NCI-H1417 (cell line): ENCODE measurements around the gene MVB12B.
"Not testable (repeated sequence)": the region's sequence is repeated elsewhere in the genome, so short reads cannot be mapped to it uniquely, and the experiment has no call there.

ENCODE experiments used
- DNase-seq, 3 experiments: peaks; one replicate each; lab custom pipeline; 2025; lab: John Stamatoyannopoulos, UW

MVB12B gene

DNA sequence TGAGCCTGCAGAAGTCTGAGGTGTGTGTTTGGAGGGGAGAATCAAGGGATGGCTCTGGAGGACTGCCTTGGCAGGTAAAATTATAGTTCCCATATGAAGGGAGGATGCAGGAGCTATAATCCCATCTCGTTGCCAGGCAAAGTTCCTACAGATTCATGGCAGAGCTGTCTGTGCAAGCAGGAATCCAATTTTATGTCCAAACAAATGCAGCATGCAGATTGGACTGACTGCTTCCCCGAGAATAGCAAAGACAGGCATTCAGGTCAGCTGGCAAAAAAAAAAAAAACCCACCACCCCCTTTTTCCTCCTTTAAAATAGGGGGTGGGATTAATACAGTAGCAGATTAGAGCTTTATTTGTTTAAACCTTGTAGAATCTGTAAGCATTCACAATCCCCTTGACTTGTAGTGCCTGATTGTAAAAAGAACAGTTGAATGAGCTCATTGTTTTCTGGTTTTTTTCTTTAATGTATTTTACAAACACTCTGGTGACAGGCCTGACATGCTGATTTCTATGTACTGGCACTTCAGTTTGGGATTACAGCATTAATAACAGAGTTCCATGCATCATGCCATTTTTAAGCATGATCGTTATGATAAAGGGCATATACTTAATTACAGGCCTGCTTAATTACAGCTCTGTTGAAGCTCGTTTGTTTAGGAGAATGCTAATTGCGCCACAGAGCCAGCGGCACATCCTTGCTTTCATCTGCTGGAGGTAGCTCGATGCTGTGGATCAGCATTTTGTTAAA, 145.7 kb downstream of the MVB12B start:
- peak in 2 of 3 experiments; percentile 65 to 95 for DNase-seq

DNA sequence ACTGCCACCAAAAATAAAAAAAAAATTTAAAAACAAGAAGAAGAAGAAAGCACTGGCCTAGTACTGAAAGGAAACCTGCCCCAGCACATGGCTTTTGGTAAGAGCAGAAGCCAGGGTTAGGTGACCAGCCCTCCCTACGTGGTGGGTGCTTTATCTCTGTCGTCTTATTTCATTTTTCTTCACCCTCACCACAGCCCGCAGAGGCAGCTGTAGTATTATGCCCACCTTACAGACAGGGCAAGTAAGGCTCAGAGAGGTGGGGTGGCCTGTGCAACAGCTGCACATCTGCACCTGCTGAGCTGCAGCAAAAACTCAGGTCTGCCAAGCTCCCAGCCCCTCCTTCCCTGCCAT, 146.3 kb downstream of the MVB12B start:
- no peak for DNase-seq

DNA sequence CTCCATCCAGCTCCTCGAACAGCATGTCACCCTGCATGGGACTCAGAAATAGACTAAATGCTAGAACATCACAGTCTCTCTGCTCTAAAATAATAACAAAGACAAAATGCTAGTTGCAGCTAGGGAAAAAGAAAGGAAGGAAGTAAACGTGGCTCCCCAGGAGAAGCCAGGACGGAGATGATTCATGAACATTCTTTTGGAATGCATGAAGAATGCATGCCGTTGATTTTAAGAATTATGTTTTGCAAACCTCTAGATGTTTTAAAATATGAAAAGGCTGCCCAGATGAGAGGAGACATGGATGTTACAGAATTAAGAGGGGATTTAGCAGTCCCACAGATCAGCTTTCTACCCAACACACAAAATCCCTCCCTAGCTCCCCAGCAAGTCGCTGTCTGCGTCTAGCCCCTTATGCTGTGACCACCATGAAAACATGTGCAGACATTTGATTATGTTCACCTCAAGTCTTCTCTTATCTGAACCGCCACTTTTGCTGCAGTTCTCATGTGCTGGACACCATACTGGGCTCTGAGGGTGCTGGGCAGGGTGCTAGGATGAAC, 147.7 kb downstream of the MVB12B start:
- no peak for DNase-seq

GRCh38 chr9:126474786-126475485, 148.3 kb downstream of the MVB12B start:
- DNase-seq = no peak

GRCh38 chr9:126475933-126476555, 149.4 kb downstream of the MVB12B start:
- DNase-seq = no peak

GRCh38 chr9:126477432-126477831, 150.8 kb downstream of the MVB12B start:
- not testable (repeated sequence) for DNase-seq

GRCh38 chr9:126478216-126478981, 151.8 kb downstream of the MVB12B start:
- no peak for DNase-seq

DNA sequence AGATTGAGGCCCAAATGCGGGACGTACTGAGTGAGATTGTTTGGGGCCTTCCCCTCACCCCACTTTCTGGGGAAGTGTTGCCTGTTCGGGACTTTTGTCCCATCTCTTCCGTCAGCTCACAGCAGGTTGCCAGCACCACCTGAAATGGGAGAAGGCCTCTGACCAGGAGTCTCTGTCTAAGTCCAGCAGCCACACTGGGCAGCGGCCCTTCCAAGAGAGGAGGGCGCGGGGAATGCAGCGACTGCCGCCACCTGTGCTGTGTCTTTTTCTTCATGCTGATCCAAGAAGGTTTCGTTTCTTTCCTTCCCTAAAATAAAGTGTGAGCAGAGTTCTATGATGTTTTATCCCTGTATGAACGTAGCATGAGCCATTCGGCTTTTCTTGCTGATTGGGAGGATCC, 152.9 kb downstream of the MVB12B start:
- DNase-seq = no peak

GRCh38 chr9:126480813-126481212, 154.2 kb downstream of the MVB12B start:
- peak in 1 of 3 experiments; percentile 18 for DNase-seq

GRCh38 chr9:126481862-126482261, 155.2 kb downstream of the MVB12B start:
- DNase-seq = no peak

DNA sequence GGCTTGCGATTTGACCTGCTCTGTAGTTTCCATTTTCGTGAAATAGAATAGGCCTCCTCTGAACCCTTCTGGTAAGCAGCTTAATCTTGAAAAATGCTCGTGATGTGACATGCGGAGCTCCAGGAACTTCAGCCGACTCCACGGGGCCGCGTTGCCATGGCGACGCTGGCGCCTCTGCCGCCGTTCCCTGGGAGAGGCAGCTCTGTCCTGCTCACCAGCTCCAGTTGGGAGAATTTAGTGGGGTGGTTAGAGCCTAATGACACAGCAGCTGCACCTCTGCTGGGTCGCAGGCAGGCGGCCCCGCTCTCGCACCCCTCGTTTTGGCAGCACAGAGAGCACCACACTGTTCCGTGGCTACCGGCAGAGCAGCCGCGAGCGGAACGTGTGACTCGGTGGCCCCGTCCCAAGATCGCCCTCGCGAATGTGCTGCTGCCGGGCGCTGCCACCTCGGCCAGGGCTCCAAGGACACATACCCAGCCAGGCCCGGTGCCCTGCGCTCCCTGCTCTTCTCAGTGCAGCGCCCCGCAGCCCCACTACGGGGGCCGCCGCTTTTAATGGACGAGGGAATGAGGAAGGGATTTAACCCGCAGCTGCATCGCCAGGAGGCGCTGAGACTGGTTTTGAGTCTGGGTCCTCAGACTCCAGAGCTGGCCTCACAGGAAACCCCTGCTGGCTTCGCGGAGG, 155.9 kb downstream of the MVB12B start:
- DNase-seq = peak in 1 of 3 experiments; percentile 22

DNA sequence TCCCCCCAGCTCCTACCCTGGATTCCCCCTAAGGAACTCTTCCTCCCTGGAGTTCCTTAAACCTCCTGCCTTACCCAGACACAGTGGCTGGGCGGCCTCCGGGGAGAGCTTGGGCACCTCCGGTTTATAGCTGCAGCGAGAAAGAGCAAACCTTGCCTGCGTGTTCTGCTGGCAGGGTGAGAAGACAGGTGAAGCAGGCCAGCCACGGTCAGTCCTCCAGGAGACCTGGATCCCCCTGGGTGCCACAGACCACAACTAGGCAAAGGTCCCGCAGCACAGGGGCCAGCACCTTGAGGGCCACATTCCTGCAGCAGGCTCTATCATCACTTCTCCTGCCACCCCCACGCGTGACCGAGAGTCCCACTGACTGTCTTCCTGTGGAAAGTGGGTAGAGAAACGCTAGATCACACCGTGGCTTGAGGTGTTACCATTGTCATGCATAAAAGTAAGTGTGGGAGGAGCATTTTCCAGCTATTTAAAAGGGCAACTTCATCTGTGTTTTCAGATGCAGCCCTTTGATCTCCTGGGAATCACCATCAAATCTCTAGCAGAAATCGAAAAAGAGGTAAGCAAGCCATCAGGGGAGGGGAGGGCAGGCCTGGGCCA, 156.9 kb downstream of the MVB12B start:
- DNase-seq = no peak

DNA sequence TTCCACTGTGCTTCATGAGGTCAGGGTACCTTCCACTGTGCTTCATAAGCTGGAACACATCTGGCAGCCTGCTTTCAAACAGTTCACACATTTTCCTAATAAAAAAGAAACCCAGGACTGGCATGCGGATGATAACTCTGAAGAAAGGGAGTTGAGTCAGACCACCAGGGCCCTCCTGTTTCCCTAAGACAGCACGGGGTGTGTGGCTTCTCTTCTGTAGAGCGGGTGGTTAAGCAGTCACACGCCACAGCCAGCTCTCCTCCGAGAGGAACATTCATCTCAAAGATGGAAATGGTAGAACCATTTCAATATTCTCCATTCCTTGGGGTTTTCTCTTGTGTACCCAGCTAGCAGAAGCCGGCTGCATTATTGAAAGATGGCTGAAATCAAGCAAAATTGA, 159.0 kb downstream of the MVB12B start:
- DNase-seq = no peak

DNA sequence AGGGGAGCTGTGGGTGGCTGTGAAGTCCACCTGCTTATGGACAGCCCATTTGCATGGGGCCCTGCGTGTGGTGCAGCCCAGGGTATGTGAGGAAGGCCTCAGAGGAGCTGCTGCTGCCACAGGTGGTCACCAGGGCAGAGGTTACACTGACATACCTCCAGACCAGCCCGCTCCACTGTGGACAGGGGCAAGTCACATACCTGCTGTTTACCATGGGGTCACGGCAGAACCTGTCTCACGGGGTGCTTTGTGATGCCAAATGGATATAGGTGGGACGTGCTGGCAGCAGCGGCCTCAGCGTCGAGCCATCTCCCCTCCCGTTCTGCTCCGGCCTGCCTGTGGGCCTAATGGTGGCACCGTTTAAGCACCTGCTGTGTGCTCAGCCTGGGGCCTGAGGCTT, 159.6 kb downstream of the MVB12B start:
- no peak for DNase-seq

DNA sequence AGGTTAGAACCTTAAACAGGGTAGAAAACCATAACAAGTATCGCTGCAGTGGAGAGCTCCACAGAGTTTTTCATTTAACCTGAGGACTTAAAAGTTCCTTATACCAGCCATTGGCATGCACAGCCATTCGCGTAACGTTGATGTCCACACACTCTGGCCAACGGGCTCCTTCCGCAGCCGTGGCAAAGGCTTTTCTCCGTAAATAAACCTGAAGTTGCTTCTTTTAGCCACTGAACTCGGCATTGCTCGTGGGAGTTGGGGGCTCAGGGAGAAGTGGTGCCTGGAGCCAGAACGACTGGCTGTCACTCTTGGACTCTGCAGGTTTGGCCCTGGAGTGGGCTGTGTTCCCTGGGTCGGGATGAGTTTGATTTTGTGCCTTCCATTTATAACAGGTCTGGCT, 161.2 kb downstream of the MVB12B start:
- DNase-seq = no peak

GRCh38 chr9:126488310-126488709, 161.7 kb downstream of the MVB12B start:
- no peak for DNase-seq

- no peak for DNase-seq
These were observed 162.3 kb downstream of the MVB12B start for GRCh38 chr9:126488881-126489404.

DNA sequence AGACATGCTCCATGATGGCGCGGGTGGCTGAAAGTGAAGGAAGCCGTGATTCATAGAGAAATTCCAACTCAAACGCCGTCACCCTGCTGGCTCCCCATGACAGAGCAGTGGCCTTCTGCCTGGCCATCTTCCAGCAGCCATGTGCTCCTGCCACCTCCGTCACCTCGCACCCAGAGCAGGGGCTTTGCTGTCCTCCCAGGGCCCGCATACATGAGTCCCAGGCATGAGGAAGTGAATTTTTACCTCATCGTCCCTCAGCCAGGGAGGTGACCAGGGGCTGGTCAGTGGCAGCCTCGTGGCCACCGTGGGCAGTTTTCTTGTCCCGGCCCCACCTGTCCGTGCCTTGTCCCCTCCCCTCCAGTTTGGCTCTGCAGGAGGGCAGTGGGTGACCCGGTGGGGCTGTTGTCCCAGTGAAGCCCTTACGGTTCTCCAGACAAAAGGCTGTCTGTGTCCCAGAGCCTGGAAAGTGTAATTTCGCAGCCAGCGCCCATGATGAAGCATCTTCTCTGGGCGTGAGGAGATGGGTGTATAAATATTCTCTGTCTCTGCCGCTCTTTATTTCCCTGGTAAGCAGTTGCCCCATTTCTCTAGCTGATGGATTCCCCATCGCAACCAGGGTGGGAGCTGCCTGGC, 163.1 kb downstream of the MVB12B start:
- no peak for DNase-seq

DNA sequence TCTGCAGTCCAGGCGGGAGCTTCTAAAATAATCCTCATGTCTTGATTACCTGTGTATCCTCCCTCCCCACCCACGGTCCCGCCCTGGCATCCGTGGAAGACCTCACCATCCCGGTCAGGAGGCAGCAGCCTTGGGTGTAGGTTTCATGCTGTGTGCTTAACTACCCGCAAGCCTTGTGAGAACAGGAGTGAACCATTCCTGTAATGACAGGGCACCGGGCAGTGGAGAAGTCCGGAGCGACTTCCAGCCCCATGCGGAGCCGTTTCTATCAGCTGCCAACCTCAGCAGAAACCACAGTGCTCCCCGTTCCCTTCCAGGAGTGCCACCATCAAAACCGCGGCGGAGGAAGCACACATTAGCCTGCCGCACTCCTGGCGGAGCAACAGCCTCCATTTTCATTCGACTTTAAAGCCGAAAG, 163.6 kb downstream of the MVB12B start:
- DNase-seq = peak in 2 of 3 experiments; percentile 59 to 83

DNA sequence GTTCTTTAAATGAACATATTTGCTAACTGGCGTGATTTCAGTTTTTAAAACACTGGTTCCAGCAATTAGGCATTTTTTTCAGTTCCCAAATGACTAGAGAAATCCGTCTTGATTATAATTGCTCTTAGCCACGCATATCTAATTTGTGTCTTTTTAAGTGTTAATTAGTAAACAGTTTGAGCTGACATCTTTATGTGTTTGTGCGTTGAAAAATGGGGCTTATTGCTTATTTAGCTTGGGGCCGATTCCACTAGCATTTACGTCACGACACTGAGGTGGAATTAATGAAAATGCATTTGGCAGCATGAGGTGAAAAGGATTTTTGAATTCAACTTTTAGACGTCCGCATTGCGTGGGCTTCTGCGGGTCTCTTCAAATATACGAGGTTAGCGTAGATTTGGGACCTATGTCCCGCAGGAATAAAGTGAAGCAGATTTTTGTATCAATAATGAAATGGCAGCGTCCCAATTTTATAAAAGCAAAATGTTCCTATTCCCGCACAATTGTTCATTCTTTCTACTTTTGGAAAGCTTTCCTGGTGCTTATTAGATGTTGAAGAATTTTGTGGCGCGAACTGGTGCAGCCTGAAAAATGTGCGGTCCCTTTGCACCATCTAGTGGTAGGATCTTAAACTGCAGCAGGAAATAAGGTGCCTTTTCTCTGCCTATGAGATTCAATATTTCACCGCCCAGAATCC, 164.4 kb downstream of the MVB12B start:
- DNase-seq = peak; percentile 36 to 90 (median 57)
